Endothelial cell of umbilical vein (primary cell): Measurements from ENCODE around the gene CLOCK.

Experiments
- CTCF ChIP-seq, 2 donors: IDR thresholded peaks; 1 replicate in 1 of 2; 2 replicates in 1 of 2; pipeline ENCODE4 v1.5.1; 2011; ENCODE audit warnings: low read length in 2 of 2, mild to moderate bottlenecking in 2 of 2, moderate library complexity in 2 of 2, control low read depth in 1 of 2, inconsistent platforms in 1 of 2, low read depth in 1 of 2; ENCODE audit not compliant: insufficient read depth in 1 of 2; ENCODE audit errors: extremely low read depth in 1 of 2
- EZH2 ChIP-seq: IDR thresholded peaks from 2 replicates; pipeline ENCODE4 v1.6.1; 2012; ENCODE audit warnings: borderline replicate concordance, low read depth, mild to moderate bottlenecking, moderate library complexity, low read length, inconsistent platforms; ENCODE audit not compliant: severe bottlenecking
- FOS ChIP-seq: IDR thresholded peaks from 2 replicates; pipeline ENCODE4 v1.6.1; 2011; ENCODE audit warnings: mild to moderate bottlenecking, low read length, moderate library complexity, borderline replicate concordance; ENCODE audit not compliant: insufficient read depth
- GATA2 ChIP-seq: IDR thresholded peaks from 2 replicates; pipeline ENCODE4 v1.7.0; 2011; ENCODE audit warnings: low read depth, mild to moderate bottlenecking, moderate library complexity, mixed read lengths, low read length; ENCODE audit not compliant: insufficient read length, insufficient read depth
- JUN ChIP-seq: IDR thresholded peaks from 2 replicates; pipeline ENCODE4 v1.6.1; 2011; ENCODE audit warnings: borderline replicate concordance, low read depth; ENCODE audit not compliant: insufficient read length, insufficient read depth
- MAX ChIP-seq: IDR thresholded peaks from 2 replicates; pipeline ENCODE4 v1.6.1; 2011; ENCODE audit not compliant: insufficient read depth, insufficient read length
- MYC ChIP-seq: IDR thresholded peaks from one replicate; pipeline ENCODE4 v1.6.1; 2011; ENCODE audit warnings: mild to moderate bottlenecking, low read depth, low read length
- POLR2A ChIP-seq: IDR thresholded peaks from 2 replicates; pipeline ENCODE4 v1.6.1; 2012; ENCODE audit warnings: low read depth, mild to moderate bottlenecking, control low read depth, low read length
- POLR2AphosphoS5 ChIP-seq: IDR thresholded peaks from 2 replicates; pipeline ENCODE4 v1.6.1; 2012; ENCODE audit warnings: low read depth, mild to moderate bottlenecking, control low read depth, low read length, moderate library complexity; ENCODE audit not compliant: insufficient read depth

GRCh38 chr4:55539658-55540057 lies 7.1 kb downstream of the CLOCK start:
- TF ChIP-seq CTCF (IDR thresholded peaks at IDR 0.05; ENCODE audit: extremely low read depth in 1 of 2, insufficient read depth in 1 of 2, low read depth in 1 of 2, low read length in 2 of 2) (no peak), POLR2AphosphoS5 (no peak), JUN (no peak), EZH2 (no peak), POLR2A (no peak), GATA2 (no peak), FOS (no peak), MAX (no peak), MYC (no peak)
